HL-60 (cell line): ENCODE measurements around the gene GSTO2.

Source experiments
- POLR2AphosphoS5 ChIP-seq: IDR thresholded peaks from 2 replicates; pipeline ENCODE4 v1.6.1; 2012; ENCODE audit warnings: low read depth
- TF ChIP-seq, protein P1 (sequence below): IDR thresholded peaks from one replicate; pipeline ENCODE4 v1.5.1; 2011; ENCODE audit warnings: low read length, control low read depth, inconsistent platforms; ENCODE audit not compliant: insufficient read depth
- TF ChIP-seq, protein P2 (sequence below): IDR thresholded peaks from 2 replicates; pipeline ENCODE4 v1.6.1; 2012; ENCODE audit warnings: low read depth; ENCODE audit not compliant: insufficient replicate concordance

DNA sequence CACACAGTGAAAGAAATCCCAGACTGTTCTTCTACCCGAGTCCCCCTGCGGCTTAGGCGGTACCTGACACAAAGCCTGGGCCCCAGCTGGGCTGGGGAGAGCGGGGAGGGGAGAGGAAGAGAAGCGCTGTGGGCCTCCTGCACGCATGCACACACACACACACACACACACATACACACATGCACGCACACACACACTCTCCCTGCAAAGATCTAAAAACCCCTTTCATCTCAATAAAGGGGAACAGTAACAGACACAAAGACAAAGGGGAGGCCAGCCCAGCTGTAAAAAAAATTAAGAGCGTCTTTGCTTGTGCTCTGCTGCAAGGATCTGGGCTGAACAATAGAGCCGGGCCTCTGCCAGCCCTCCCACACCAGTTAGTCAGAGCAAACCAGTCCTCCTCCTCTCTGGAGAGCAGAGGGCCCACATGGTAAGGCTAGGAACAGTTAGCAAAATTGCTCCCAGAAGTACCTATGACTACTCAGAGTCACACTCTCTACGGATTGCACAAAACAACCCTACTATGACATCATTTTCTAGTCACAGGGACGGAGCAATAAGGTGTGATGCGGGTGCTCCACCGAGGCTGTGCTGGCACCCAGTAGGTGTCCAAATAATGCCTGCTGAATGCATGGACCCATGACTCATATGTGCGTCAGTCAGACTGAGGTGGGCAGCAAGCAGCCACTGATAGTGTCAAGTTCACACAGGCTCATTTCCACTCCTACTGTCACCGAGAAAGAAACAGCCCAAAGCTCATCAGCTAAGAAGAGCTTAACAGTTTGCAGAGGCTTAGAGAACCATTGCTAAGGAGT, 60.1 kb downstream of the GSTO2 start:
- TF ChIP-seq, protein P1, sequence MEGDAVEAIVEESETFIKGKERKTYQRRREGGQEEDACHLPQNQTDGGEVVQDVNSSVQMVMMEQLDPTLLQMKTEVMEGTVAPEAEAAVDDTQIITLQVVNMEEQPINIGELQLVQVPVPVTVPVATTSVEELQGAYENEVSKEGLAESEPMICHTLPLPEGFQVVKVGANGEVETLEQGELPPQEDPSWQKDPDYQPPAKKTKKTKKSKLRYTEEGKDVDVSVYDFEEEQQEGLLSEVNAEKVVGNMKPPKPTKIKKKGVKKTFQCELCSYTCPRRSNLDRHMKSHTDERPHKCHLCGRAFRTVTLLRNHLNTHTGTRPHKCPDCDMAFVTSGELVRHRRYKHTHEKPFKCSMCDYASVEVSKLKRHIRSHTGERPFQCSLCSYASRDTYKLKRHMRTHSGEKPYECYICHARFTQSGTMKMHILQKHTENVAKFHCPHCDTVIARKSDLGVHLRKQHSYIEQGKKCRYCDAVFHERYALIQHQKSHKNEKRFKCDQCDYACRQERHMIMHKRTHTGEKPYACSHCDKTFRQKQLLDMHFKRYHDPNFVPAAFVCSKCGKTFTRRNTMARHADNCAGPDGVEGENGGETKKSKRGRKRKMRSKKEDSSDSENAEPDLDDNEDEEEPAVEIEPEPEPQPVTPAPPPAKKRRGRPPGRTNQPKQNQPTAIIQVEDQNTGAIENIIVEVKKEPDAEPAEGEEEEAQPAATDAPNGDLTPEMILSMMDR, result no peak
- TF ChIP-seq POLR2AphosphoS5, result peak; percentile 49; the same call in 1 of the 2 replicates
- TF ChIP-seq, protein P2, sequence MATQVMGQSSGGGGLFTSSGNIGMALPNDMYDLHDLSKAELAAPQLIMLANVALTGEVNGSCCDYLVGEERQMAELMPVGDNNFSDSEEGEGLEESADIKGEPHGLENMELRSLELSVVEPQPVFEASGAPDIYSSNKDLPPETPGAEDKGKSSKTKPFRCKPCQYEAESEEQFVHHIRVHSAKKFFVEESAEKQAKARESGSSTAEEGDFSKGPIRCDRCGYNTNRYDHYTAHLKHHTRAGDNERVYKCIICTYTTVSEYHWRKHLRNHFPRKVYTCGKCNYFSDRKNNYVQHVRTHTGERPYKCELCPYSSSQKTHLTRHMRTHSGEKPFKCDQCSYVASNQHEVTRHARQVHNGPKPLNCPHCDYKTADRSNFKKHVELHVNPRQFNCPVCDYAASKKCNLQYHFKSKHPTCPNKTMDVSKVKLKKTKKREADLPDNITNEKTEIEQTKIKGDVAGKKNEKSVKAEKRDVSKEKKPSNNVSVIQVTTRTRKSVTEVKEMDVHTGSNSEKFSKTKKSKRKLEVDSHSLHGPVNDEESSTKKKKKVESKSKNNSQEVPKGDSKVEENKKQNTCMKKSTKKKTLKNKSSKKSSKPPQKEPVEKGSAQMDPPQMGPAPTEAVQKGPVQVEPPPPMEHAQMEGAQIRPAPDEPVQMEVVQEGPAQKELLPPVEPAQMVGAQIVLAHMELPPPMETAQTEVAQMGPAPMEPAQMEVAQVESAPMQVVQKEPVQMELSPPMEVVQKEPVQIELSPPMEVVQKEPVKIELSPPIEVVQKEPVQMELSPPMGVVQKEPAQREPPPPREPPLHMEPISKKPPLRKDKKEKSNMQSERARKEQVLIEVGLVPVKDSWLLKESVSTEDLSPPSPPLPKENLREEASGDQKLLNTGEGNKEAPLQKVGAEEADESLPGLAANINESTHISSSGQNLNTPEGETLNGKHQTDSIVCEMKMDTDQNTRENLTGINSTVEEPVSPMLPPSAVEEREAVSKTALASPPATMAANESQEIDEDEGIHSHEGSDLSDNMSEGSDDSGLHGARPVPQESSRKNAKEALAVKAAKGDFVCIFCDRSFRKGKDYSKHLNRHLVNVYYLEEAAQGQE, result no peak
